Stomach (tissue), 4 donors: ENCODE data around the gene TRIM56.

Source experiments
- EP300 ChIP-seq: sonication (generic); formaldehyde crosslinking; IDR thresholded peaks from one replicate; pipeline ENCODE4 v1.6.1; 2017; ENCODE audit warnings: antibody characterized with exemption
- POLR2A ChIP-seq, 4 donors: fragments of 450-650 bp; IDR thresholded peaks; one replicate each; pipeline ENCODE4 v1.6.1; 2016; ENCODE audit warnings: antibody characterized with exemption in 4 of 4, control low read depth in 2 of 4, mild to moderate bottlenecking in 1 of 4, moderate library complexity in 1 of 4
- TF ChIP-seq, protein P1 (sequence below), 7 experiments: fragments of 450-650 bp in 4 of 7; fragments of 200-600 bp in 3 of 7; sonication (generic) in 3 of 7; IDR thresholded peaks; one replicate each; pipeline ENCODE4 v1.5.1; 2016 to 2019; ENCODE audit warnings: antibody characterized with exemption in 7 of 7, control low read depth in 2 of 7, mild to moderate bottlenecking in 1 of 7

DNA sequence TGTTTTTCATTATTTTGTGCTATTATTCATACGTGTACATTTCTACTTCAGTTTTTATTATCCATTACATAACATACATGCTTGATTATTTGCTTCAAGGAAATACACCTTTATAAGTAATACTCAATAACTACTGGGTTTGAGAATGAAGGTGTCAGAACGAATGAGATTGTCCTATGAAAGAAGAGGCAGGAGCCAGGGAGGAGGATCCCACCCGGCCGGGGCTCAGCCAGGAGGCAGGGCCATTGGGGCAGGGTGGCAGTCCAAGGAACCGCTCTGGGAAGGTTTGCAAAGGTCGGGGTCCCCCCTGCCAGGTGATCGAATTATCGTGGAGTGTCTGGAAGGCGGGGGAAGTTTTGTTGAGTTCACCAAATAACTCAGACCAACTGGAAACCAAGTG, 9.1 kb downstream of the TRIM56 start:
- TF ChIP-seq, protein P1, sequence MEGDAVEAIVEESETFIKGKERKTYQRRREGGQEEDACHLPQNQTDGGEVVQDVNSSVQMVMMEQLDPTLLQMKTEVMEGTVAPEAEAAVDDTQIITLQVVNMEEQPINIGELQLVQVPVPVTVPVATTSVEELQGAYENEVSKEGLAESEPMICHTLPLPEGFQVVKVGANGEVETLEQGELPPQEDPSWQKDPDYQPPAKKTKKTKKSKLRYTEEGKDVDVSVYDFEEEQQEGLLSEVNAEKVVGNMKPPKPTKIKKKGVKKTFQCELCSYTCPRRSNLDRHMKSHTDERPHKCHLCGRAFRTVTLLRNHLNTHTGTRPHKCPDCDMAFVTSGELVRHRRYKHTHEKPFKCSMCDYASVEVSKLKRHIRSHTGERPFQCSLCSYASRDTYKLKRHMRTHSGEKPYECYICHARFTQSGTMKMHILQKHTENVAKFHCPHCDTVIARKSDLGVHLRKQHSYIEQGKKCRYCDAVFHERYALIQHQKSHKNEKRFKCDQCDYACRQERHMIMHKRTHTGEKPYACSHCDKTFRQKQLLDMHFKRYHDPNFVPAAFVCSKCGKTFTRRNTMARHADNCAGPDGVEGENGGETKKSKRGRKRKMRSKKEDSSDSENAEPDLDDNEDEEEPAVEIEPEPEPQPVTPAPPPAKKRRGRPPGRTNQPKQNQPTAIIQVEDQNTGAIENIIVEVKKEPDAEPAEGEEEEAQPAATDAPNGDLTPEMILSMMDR (IDR thresholded peaks at IDR 0.05): no peak
- TF ChIP-seq EP300 (no peak), POLR2A (IDR thresholded peaks at IDR 0.05) (no peak)
